Smooth muscle cell (in vitro differentiated cells): ENCODE measurements around the gene TTC39C. TPM values are rescaled to one million over a fixed set of nuclear protein-coding genes. Genes with fewer than 3 reads are reported as not detected.

Experiments used
- DNase-seq: peaks from one replicate; lab custom pipeline; 2025; ENCODE audit not compliant: unreplicated experiment; lab: John Stamatoyannopoulos, UW
- H2AFZ ChIP-seq: fragments of 200-600 bp; sonication (generic); 2 replicates; pipeline ENCODE4 v1.6.0; 2016; ENCODE audit warnings: antibody characterized with exemption, low read depth, mild to moderate bottlenecking
- H3F3A ChIP-seq: fragments of 200-600 bp; sonication (generic); 2 replicates; pipeline ENCODE4 v1.6.0; 2017; ENCODE audit warnings: antibody characterized with exemption, low read depth
- H3K27ac ChIP-seq: fragments of 200-600 bp; sonication (generic); 2 replicates; pipeline ENCODE4 v1.5.1; 2016; ENCODE audit warnings: low read depth, mild to moderate bottlenecking
- H3K27me3 ChIP-seq: fragments of 200-600 bp; sonication (generic); 2 replicates; pipeline ENCODE4 v1.6.1; 2016; ENCODE audit warnings: low read depth, mild to moderate bottlenecking
- H3K36me3 ChIP-seq: fragments of 200-600 bp; sonication (generic); 2 replicates; pipeline ENCODE4 v1.5.1; 2016; ENCODE audit warnings: low read depth
- H3K4me1 ChIP-seq: fragments of 200-600 bp; sonication (generic); 2 replicates; pipeline ENCODE4 v1.5.1; 2016; ENCODE audit warnings: low read depth
- H3K4me2 ChIP-seq: fragments of 200-600 bp; sonication (generic); 2 replicates; pipeline ENCODE4 v1.6.0; 2016; ENCODE audit warnings: mild to moderate bottlenecking
- H3K4me3 ChIP-seq: fragments of 200-600 bp; sonication (generic); 2 replicates; pipeline ENCODE4 v1.5.1; 2016; ENCODE audit warnings: mild to moderate bottlenecking
- H3K79me2 ChIP-seq: fragments of 200-600 bp; sonication (generic); 2 replicates; pipeline ENCODE4 v1.6.0; 2016; ENCODE audit warnings: low read depth, mild to moderate bottlenecking
- H3K9ac ChIP-seq: fragments of 200-600 bp; sonication (generic); 2 replicates; pipeline ENCODE4 v1.6.0; 2016; ENCODE audit warnings: low read depth
- H3K9me3 ChIP-seq: fragments of 200-600 bp; sonication (generic); replicated peaks from 2 replicates; pipeline ENCODE4 v1.5.1; 2016; ENCODE audit warnings: low read depth
- H4K20me1 ChIP-seq: fragments of 200-600 bp; sonication (generic); 2 replicates; pipeline ENCODE4 v1.6.0; 2016; ENCODE audit warnings: low read depth
- WGBS: methylation state at CpG from one replicate; pipeline ENCODE4 v1.1.7; 2016; ENCODE audit warnings: low lambda C conversion rate; 5-methylcytosine and 5-hydroxymethylcytosine counted together
- polyA plus RNA-seq: library from polyadenylated mRNA; unstranded; fragments of >200 nt; fragmentation: Nextera tagmentation; extraction: Ambion mirVana; gene quantifications from 2 replicates; pipeline ENCODE4 v1.2.1, GENCODE V29; 2016
- small RNA-seq: library from RNA; depleted of rRNA; stranded (forward); fragments of <200 nt; gene quantifications from one replicate; pipeline ENCODE3, GENCODE V24; 2014
- total RNA-seq: library from RNA; depleted of rRNA; stranded (reverse); fragments of >200 nt; gene quantifications from 2 replicates; pipeline ENCODE4 v1.2.3, GENCODE V29; 2014
- TF ChIP-seq, protein P1 (sequence below): fragments of 200-600 bp; sonication (generic); IDR thresholded peaks from 2 replicates; pipeline ENCODE4 v1.5.1; 2017; ENCODE audit warnings: borderline replicate concordance, mild to moderate bottlenecking, antibody characterized with exemption; ENCODE audit not compliant: insufficient read depth, poor library complexity, severe bottlenecking

The TTC39C gene
- total and polyA plus RNA-seq, 2 experiments from 2014 or later: 3.1 to 10.4 TPM

DNA sequence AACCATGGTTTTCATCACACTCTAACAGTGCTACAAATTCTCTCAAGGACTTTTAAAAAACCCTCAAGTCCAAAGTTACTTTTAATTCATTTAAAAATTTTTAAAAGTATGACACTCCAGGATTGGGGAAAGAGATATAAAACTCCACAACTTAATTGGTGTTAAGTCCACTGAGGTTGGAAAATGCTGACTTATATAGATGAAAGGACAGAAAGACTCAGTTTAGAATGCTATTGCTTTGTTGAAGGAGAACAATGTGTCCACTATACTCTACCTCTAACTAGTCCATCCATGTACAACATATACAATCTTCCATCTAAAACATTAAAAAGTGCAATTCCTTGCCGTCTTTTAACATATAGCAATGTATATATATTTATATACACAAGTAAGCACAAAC lies 165.5 kb downstream of the TTC39C start:
- DNase-seq: no peak
- H3K4me3 ChIP-seq: no peak overlapping the region
- no peaks in the 10 kb centered on the region for H3K79me2 ChIP-seq
- WGBS: 100% methylated on average over 1 of the region's 1 CpG
- no peaks in the 10 kb centered on the region for H3K4me1 ChIP-seq
- H2AFZ ChIP-seq: no peak overlapping the region
- no peaks in the 10 kb centered on the region for H3K36me3 ChIP-seq
- no peak overlapping the region for H3K27ac ChIP-seq
- no peaks in the 10 kb centered on the region for H3K9me3 ChIP-seq
- H4K20me1 ChIP-seq: no peaks in the 10 kb centered on the region
- H3K27me3 ChIP-seq: no peaks in the 10 kb centered on the region
- H3F3A ChIP-seq: no peaks in the 10 kb centered on the region
- TF ChIP-seq, protein P1, sequence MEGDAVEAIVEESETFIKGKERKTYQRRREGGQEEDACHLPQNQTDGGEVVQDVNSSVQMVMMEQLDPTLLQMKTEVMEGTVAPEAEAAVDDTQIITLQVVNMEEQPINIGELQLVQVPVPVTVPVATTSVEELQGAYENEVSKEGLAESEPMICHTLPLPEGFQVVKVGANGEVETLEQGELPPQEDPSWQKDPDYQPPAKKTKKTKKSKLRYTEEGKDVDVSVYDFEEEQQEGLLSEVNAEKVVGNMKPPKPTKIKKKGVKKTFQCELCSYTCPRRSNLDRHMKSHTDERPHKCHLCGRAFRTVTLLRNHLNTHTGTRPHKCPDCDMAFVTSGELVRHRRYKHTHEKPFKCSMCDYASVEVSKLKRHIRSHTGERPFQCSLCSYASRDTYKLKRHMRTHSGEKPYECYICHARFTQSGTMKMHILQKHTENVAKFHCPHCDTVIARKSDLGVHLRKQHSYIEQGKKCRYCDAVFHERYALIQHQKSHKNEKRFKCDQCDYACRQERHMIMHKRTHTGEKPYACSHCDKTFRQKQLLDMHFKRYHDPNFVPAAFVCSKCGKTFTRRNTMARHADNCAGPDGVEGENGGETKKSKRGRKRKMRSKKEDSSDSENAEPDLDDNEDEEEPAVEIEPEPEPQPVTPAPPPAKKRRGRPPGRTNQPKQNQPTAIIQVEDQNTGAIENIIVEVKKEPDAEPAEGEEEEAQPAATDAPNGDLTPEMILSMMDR: no peak
- H3K9ac ChIP-seq: no peak overlapping the region
- H3K4me2 ChIP-seq: no peak overlapping the region

- no peak overlapping the region for H2AFZ ChIP-seq
- no peak overlapping the region for H3K27ac ChIP-seq
- H3K79me2 ChIP-seq: no peaks in the 10 kb centered on the region
- no peak overlapping the region for H3K4me2 ChIP-seq
- H4K20me1 ChIP-seq: no peaks in the 10 kb centered on the region
- no peak for DNase-seq
- no peaks in the 10 kb centered on the region for H3K36me3 ChIP-seq
- H3F3A ChIP-seq: no peaks in the 10 kb centered on the region
- H3K4me1 ChIP-seq: no peaks in the 10 kb centered on the region
- 40% methylated on average over 2 of the region's 2 CpGs for WGBS
- H3K9me3 ChIP-seq: no peaks in the 10 kb centered on the region
- no peak overlapping the region for H3K4me3 ChIP-seq
- TF ChIP-seq, protein P1: no peak
- no peak overlapping the region for H3K9ac ChIP-seq
- no peaks in the 10 kb centered on the region for H3K27me3 ChIP-seq
Observed at GRCh38 chr18:24181806-24182205, 167.3 kb downstream of the TTC39C start.

Small RNA genes within 50 kb of the gene (small RNA-seq; reads per million reads assigned to genes)
- gene RF00017 (not detected), gene RNA5SP452 (0.42 reads per million, percentile 13 among the genes with 10 or more reads in this experiment), gene RNU5A-6P (0.26 reads per million, percentile 2 among the genes with 10 or more reads in this experiment)

Other genes starting within 250 kb of the TTC39C start
- gene CABYR, start 124.3 kb downstream of the TTC39C start, total RNA-seq: 4.0 and 5.1 TPM in 2 replicates
- gene CABYR, start 124.3 kb downstream of the TTC39C start, polyA plus RNA-seq: 7.0 and 9.9 TPM in 2 replicates